Lower leg skin (tissue), 3 donors: ENCODE results near the gene CRIP3.

ENCODE experiments used
- CTCF ChIP-seq, 3 donors: fragments of 450-650 bp; IDR thresholded peaks; one replicate each; pipeline ENCODE4 v1.5.1; 2016; ENCODE audit warnings: antibody characterized with exemption in 3 of 3, mild to moderate bottlenecking in 3 of 3, moderate library complexity in 2 of 3
- POLR2A ChIP-seq, 2 donors: fragments of 450-650 bp; IDR thresholded peaks; one replicate each; pipeline ENCODE4 v1.6.1; 2016 to 2017; ENCODE audit warnings: antibody characterized with exemption in 2 of 2, mild to moderate bottlenecking in 1 of 2, moderate library complexity in 1 of 2

GRCh38 chr6:43301081-43301870 lies 7.3 kb downstream of the CRIP3 start:
- TF ChIP-seq CTCF (IDR thresholded peaks at IDR 0.05), result no peak
- TF ChIP-seq POLR2A (IDR thresholded peaks at IDR 0.05), result no peak
